GM19467 (cell line): ENCODE results near the gene SNCAIP.
"Not testable (repeated sequence)": the region's sequence is repeated elsewhere in the genome, so short reads cannot be mapped to it uniquely, and the experiment has no call there.

ENCODE experiments used
- ATAC-seq: cut with Tn5 transposase; IDR thresholded peaks from one replicate; pipeline ENCODE4 v1.9.1; 2021; ENCODE audit warnings: mild to moderate bottlenecking, moderate library complexity; ENCODE audit not compliant: unreplicated experiment

Gene SNCAIP

GRCh38 chr5:122312591-122313406 is 762 bp downstream of the SNCAIP start:
- ATAC-seq: no peak

- ATAC-seq: no peak
Observed at GRCh38 chr5:122314036-122314435, 2.0 kb downstream of the SNCAIP start.

- no peak for ATAC-seq
Observed at GRCh38 chr5:122315521-122315920, 3.5 kb downstream of the SNCAIP start.

- ATAC-seq: no peak
Observed at GRCh38 chr5:122316656-122317055, 4.6 kb downstream of the SNCAIP start.

- ATAC-seq: no peak
Observed at GRCh38 chr5:122319897-122320296, 7.9 kb downstream of the SNCAIP start.

- ATAC-seq: no peak
Observed at GRCh38 chr5:122321921-122322320, 9.9 kb downstream of the SNCAIP start.

- ATAC-seq: no peak
Observed at GRCh38 chr5:122322801-122323548, 10.9 kb downstream of the SNCAIP start.

GRCh38 chr5:122323738-122324137 is 11.7 kb downstream of the SNCAIP start:
- ATAC-seq: no peak

- no peak for ATAC-seq
Observed at GRCh38 chr5:122327110-122327509, 15.1 kb downstream of the SNCAIP start.

GRCh38 chr5:122330881-122331280 is 18.8 kb downstream of the SNCAIP start:
- ATAC-seq: no peak

- ATAC-seq: no peak
Observed at GRCh38 chr5:122332599-122333555, 20.8 kb downstream of the SNCAIP start.

- no peak for ATAC-seq
Observed at GRCh38 chr5:122333564-122333963, 21.5 kb downstream of the SNCAIP start.

GRCh38 chr5:122339591-122339990 is 27.6 kb downstream of the SNCAIP start:
- no peak for ATAC-seq

- ATAC-seq: no peak
Observed at GRCh38 chr5:122341087-122341486, 29.1 kb downstream of the SNCAIP start.

GRCh38 chr5:122342256-122342655 is 30.2 kb downstream of the SNCAIP start:
- no peak for ATAC-seq

- no peak for ATAC-seq
Observed at GRCh38 chr5:122346897-122347581, 35.0 kb downstream of the SNCAIP start.

GRCh38 chr5:122350496-122350895 is 38.5 kb downstream of the SNCAIP start:
- no peak for ATAC-seq

GRCh38 chr5:122351416-122352157 is 39.5 kb downstream of the SNCAIP start:
- ATAC-seq: no peak

GRCh38 chr5:122352331-122352730 is 40.3 kb downstream of the SNCAIP start:
- no peak for ATAC-seq

GRCh38 chr5:122353361-122353760 is 41.3 kb downstream of the SNCAIP start:
- not testable (repeated sequence) for ATAC-seq
